ENCODE measurements around the gene ROR2.
A peak's percentile ranks its signal among the peaks of the same experiment; 100 is the strongest.
"Not testable (repeated sequence)": the region's sequence is repeated elsewhere in the genome, so short reads cannot be mapped to it uniquely, and the experiment has no call there.

Gene ROR2

GRCh38 chr9:91920630-91921350 is 29.2 kb downstream of the ROR2 start:
- no peak for DNase-seq

GRCh38 chr9:91919621-91920020 is 30.4 kb downstream of the ROR2 start:
- DNase-seq, result no peak

DNA sequence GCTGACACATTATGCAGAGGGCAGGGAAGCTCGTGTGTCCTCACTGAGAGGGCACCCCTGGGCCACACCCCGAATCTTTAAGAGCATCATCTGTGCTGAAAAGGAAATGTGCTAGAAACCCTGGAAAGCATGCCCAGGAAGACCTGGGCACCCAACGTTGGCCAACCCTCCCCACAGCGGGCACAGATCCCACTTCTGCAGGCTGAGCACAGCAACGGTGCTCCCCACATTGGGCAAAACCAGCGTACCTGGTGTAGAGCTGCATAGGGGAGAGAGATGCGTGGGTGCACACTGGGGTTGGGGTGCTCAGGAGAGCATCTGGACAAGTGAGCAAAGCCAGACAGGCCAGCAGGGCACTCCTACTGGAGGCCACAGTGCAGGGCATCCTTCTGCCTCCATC is 32.6 kb downstream of the ROR2 start:
- DNase-seq, result no peak

- no peak for DNase-seq
Measured at GRCh38 chr9:91915524-91916263, 34.3 kb downstream of the ROR2 start.

DNA sequence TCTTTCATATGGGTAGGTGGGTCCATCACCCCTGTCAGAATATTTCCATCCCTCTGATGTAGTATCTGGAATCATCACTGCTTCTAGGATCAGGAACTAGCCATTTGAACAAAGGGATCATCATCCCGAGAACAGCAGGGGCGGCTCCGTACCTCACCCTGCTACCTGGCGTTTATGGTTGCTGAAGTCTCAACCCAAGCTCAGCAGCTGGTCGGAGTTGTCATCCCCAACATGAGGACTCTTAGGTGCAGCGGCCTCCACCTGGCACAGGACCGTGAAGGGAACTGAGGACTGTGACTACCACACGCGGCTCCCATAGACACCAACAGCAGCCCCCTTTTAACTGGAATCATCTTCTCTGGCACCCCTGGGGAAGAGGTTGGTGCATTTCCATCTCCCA is 35.1 kb downstream of the ROR2 start:
- no peak for DNase-seq

GRCh38 chr9:91914404-91914803 is 35.6 kb downstream of the ROR2 start:
- no peak for DNase-seq

GRCh38 chr9:91913986-91914385 is 36.0 kb downstream of the ROR2 start:
- DNase-seq, result no peak

DNA sequence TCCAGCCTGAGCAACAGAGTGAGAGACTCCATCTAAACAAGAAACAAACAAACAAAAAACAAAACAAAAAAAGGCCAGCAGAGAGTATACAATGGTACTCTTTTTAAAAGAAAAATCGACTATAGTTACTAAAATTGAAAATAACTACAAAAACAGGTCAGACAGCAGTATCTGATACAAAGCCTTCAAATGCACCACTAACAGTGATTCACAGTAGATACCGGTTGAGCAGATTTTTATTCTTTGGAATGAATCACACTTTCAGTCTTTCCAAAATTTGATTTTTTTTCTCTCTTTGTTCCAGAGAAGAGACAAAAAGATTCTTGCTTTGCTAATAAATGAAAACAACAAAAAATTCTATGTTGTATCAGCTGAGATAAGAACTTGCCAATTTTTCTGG is 36.9 kb downstream of the ROR2 start:
- no peak for DNase-seq

- DNase-seq, result no peak
Measured at GRCh38 chr9:91911657-91912056, 38.4 kb downstream of the ROR2 start.

GRCh38 chr9:91909256-91909655 is 40.8 kb downstream of the ROR2 start:
- DNase-seq, result not testable (repeated sequence)

- no peak for DNase-seq
Measured at GRCh38 chr9:91908746-91909145, 41.3 kb downstream of the ROR2 start.

DNA sequence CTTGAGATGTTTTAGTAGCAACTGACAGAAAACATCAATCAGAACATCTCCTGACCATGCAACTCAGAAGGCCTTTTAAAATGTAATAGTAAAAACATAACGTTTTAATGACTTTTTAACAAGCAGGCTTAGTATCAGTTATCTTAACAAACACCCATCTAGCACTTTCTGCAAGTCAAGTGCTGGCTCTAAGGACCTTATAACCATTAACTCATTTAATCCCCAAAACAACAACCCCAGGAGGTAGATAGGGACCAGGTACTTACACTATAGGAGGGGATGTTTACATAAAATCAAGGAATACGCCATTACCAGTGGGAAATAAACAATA is 41.8 kb downstream of the ROR2 start:
- DNase-seq, result no peak

DNA sequence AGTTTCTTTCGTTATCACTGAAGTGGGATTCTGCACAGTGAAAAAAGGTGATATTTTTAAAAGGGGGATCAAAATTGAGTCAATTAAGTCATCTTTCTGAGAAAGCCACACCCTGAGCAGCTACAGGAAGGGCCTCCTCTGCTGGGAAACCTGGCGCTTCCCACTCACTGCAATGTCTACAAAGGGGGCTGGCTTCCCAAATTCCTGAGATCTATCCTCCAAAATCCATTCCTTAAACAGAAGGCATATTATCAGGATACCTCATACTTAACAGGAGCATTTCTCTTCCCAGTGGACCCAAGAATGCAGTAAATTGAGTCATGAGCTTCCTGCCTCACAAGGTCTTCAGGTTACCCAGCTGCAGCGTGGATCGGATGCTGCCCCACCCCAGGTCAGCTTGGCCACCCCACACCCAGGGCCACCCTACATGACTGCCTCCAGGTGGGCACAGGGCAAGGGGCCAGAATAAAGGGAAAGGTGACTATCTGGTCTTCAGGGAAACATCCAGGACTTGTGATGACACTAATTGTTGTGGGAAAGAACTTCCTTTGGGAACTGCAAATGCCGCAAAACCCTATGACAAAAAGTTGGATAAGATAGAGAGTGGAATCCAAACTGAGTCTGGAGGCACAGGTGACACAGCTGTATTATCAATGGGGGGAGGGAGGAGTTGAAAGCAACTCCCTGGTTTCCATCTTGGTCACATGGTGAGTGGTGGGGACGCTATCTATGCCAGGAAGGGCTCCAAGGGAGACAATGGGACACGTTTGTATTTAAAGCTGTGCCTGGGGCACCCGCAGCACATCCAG is 42.3 kb downstream of the ROR2 start:
- no peak for DNase-seq

GRCh38 chr9:91905991-91906469 is 44.0 kb downstream of the ROR2 start:
- DNase-seq, result peak in 1 of 2 experiments; percentile 8

- no peak for DNase-seq
Measured at GRCh38 chr9:91905237-91905650, 44.8 kb downstream of the ROR2 start.

DNA sequence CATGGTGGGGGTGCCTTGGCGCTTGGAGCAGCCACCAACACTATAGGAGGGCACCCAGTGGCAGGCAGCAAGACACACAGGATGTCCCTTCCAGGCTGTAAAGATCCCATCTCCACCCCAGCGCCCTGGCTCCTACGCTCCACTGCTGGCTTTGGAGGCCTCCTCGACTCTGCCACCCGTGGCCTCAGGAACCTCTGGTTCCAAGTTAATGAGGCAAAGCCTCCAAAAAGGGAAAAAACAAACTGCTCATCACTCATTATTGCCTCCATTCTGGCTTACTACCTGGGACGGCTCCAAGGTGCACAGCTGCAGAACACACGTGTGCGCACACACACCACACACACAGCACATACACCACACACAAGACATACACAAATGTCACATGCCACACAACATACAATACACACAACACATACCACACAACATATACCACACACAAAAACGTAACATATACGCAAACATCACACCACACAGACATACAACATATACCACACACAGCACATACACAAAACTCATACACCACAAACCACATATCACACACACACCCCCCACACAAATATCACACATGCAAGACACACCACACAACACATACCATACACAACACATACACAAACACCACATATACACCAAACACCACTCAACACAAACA is 45.3 kb downstream of the ROR2 start:
- no peak for DNase-seq

DNA sequence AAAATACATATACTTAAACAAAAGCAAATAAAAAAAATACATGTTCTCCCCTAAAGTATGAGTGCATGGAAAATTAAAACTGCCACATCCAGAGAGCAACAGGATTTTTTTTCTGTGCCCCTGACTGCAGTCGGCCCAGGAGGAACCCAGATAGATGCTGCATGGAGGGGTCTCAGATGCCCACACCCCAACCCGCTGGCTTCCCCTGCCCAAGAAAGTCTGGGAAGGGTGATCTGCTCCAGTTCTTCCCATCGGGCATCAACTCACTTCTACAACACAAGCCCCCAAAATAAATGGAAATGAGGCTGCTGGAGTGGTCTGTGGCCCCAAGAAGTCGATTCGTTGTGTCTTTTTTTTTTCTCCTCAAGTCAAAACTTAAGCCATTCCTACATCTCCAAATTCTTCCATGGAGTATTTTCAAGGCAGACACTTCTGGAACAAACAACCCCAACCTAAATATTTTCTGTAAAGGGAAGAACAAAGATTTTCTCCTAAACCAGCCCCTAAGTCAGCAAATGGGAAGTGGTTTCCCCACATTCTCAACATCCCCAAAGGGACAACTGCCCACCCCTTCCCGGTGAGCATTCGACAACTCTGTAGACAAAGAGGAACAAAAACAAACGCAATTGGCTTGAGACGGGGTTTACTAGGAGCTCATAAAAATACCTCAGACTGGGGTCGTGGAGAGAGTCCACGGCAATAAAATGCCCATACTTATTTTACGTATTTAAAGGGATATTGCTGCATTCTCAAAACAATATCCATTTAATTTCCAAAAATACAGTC is 46.7 kb downstream of the ROR2 start:
- no peak for DNase-seq

DNA sequence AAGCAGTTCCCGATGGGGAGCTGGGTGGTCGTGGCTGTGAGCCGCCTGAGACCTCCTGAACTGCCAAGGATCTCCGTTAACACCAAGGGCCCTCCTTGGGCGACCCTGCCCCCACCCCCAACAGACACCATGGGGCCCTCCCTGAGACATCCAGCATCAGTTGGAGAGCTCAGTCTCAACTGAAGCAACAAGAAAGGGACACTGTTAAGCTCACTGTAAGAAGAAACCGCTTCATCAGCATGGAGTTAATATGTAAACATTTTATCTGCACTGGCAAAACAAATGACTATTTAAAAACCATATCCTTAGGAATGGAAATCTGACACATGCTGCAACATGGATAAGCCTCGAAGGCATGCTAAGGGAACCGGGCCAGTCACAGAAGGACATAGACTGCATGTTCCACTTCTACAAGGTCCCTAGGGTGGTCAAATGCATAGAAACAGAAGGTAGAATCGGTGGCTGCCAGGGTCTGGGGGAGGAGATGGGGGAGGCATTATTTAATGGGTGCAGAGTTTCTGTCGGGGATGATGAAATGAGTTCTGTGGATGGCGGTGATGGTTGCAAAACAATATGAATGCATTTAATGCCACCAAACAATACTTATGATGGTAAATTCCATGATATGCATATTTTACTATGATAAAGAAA is 47.4 kb downstream of the ROR2 start:
- no peak for DNase-seq

DNA sequence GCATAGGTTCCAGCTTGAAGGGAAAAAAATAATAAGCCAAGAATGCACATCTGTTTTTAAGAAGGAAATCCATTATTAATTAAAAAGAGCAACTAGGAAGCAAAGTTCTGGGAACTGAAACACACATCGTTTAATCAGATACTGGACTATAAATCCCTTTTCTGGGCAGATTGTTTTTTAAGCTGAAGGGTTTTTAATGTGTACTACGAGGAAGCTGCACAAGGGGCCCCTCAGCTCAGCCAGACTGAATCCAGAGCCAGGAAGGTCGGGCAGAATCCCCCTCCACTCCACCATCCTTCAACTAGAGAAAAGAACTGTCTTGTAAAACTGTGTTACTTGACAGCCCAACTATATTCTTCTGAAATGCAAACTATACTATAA is 49.2 kb downstream of the ROR2 start:
- no peak for DNase-seq

DNA sequence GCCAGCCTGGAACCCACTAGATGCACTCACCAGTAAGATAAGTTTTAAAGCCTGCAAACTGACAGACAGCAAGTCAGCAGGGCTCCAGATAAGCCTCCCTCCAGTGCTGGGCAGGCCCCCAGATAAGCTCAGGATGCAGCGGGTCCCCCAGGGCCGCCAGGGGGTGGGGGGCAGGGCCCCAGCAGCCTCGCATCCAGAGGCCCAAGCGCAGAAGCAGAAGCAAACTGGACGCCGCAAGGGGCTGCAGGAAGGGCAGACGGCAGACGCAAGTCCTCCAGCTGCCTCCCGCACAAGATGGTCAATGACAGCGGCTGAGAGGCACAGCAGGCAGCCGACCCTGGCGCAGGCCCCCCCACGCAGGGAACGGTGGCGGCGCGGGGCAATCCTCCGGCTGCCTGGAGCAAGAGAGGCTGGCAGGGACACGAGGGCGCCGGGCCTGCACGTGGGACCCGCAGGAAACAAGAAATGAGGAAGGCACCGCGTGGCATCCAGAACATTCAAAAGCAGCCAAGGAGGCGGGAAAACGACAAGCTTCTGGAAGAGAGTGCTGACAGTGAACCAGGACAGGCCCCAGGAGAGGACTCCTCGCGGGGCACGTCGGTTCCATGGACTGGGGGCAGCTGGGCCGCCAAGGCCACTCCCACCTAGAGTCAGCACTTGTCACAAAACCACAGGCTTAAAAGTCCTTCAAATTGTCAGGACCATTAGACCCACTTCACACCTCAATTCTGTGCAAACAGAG is 49.8 kb downstream of the ROR2 start:
- no peak for DNase-seq

DNA sequence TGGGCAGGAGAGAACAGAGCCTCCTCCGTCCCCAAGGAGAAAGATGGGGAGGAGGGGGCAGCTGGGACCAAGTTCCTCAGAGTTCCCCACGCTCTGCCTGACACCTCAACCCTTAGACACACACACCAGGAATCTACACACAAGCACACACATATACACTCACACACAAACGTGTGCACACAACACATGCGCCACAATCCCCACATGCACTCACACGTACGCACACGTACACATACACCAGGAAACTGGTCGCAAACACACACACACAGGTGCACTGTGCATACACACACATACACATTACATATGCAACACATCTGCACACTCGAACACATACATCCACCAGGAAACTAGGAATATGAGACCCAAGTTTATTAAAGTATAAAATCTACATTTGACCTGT is 50.4 kb downstream of the ROR2 start:
- no peak for DNase-seq
